ENCODE measurements around the gene LRRTM4.

Gene LRRTM4

DNA sequence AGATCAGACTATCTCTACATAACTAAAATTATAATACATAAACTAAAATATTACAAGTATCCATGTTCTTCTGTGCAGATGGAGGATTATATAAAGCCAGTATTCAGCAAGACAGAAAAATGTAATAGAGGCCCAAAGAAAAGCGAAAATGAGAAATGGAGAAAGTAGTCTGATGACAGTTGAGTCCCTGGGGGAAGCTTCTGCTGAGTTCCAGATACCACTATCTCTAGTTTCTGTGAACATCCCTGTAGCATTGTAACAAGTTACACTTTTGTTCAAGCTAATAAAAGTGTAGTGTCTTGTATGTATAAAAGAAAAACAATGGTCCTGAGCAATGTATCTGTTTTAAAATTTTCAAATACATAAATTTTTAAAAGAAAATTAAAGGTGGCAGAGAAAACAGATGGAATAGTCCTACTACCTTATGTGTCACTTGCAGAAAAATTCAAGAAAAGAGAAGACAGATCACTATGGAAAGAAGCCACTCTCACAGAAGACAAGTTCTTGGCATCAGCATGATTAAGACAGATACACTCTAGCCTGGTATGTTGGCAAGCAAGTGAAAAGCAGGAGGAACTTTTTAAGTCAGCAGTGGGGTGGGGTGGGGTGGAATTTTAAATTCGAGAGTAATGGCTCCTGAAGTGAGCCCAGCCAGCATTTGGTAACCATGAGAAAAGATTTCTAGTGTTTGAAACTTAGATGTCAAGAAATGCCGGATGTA is 541.9 kb downstream of the LRRTM4 start:
- no peak for DNase-seq

GRCh38 chr2:76977846-76978727 is 544.1 kb downstream of the LRRTM4 start:
- DNase-seq, result no peak

DNA sequence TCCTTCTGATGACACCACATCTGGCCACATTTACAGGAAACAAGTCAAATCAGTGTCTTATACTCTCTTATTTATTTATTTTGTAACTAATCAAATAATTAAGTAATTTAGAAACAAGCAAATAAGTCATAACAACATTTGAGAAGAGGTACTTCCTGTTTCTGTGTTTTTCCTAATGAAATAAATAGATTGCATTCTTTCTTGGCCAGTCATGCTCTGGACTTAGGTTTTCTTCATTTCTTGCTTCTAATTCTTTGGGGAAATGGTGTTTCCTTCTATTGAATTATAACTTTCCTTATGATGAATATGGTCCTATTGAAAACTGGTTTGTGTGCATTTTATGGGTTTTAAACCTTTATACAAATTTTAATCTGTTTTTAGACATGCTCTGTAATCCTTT is 546.4 kb downstream of the LRRTM4 start:
- DNase-seq, result no peak

GRCh38 chr2:76973610-76974009 is 548.6 kb downstream of the LRRTM4 start:
- no peak for DNase-seq

DNA sequence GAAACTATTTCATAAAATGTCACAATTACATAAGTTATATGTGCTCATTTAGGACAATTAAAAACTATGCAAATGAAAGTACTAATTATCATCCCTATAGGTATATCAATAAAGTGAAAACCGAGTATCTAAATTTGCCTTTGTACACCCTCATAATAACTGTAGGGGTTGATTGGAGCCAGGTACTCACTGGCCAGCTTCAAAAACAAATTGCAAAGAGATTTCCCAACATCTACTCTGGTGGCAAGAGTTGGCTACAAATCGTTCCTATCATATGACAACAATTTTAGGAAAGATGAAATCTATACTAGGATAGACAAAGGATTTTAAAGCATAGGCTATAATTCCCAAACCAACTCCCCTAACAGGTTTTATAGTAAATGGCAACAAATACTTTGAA is 556.4 kb downstream of the LRRTM4 start:
- no peak for DNase-seq

- DNase-seq, result no peak
Observed at GRCh38 chr2:76958749-76959148, 563.4 kb downstream of the LRRTM4 start.

- peak; percentile 16 for DNase-seq
Observed at GRCh38 chr2:76953733-76954347, 568.3 kb downstream of the LRRTM4 start.

GRCh38 chr2:76946631-76947145 is 575.5 kb downstream of the LRRTM4 start:
- DNase-seq, result no peak

GRCh38 chr2:76940559-76940958 is 581.6 kb downstream of the LRRTM4 start:
- no peak for DNase-seq

GRCh38 chr2:76938153-76938552 is 584.0 kb downstream of the LRRTM4 start:
- DNase-seq, result no peak

GRCh38 chr2:76932550-76932949 is 589.6 kb downstream of the LRRTM4 start:
- no peak for DNase-seq

GRCh38 chr2:76930056-76930744 is 592.0 kb downstream of the LRRTM4 start:
- DNase-seq, result no peak

- no peak for DNase-seq
Observed at GRCh38 chr2:76928026-76928425, 594.1 kb downstream of the LRRTM4 start.

DNA sequence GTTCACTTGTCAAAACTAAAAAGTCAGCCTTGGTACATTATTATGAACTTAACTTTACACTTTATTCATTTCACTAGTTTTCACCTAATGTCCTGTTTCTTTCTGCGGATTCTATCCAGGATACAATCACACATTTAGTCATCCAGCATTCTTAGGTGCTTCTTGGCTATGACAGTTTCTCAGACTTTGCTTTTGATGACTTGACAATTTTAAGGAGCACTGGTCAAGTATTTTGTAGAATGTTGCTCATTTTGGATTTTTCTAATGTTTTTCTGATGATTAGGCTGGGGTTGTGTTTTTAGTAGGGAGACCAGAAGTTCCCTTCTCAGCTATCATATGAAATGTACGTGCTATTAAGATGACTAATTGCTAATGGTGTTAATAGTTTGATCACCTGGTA is 601.2 kb downstream of the LRRTM4 start:
- DNase-seq, result no peak

DNA sequence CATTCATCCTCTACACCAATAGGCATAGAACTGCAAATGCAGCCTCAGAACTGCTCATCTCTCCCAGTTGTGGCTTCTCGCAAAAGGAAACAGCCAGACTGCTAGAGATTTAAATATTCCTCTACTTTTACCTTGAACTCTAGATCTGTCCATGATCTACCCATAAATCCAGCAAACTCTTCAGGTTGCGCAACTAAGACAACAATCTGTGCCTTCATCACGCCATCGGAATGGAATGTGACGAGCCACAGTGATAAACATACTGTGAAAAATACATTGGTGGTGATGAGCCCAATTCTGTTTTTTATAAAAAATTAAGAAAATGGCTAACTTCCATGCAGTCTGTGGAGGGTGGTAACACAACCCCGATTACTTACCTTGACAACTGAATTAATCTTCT is 626.7 kb downstream of the LRRTM4 start:
- DNase-seq, result no peak

DNA sequence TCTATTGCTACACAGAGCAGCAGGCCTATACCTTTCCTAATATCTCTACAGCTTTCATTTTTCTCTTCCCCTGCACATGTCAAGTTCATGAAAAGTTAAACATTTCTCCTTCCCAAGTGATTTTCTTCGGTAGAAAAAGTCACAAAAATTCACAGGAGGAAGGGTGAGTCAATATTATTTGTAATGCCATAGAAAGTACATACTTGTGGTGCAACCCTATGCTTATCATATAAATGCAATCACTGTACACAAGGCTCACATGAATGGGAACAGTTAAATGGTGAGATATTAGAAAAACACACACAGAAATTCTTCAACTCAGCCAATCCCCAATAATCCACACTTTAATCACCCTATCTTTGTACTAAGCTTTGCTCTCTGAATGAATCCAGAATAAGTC is 651.6 kb downstream of the LRRTM4 start:
- no peak for DNase-seq

- no peak for DNase-seq
Observed at GRCh38 chr2:76870011-76870410, 652.2 kb downstream of the LRRTM4 start.

DNA sequence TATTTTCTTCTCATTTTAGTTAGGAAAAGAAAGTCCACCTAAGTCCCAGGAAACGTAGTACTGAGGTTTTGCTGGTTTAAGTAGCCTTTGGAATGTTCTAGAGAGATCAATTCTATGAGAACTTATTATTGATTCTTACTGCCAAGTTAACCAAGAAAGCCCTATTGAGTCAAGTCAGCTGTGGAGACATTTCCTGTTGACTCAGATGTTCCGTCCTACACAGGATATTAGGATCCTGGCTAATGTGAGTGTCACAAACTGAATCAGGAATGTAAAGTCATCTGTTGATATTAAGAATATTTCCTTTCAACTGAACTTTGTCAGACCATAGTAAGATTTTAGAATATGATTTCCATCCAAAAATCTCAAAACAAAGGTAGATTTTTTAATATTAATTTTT is 654.3 kb downstream of the LRRTM4 start:
- peak; percentile 51 for DNase-seq

DNA sequence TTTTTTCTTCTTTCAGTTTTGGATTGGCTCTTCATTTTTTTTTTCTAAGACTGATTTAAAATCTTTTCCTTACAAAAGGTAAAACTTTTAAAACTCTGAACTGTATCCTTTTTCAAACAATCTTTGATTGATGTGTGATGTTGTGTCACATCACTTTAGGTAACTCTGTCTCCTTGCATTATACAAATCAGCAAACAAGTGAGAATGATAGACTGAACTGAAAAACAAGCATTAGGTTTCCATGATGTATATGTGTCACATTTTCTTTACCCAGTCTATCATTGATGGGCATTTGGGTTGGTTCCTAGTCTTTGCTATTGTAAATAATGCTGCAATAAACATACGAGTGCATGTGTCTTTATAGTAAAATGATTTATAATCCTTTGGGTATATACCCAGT is 655.7 kb downstream of the LRRTM4 start:
- no peak for DNase-seq

GRCh38 chr2:76862901-76863300 is 659.3 kb downstream of the LRRTM4 start:
- no peak for DNase-seq

GRCh38 chr2:76861708-76862107 is 660.5 kb downstream of the LRRTM4 start:
- peak; percentile 1 for DNase-seq

GRCh38 chr2:76851000-76851399 is 671.2 kb downstream of the LRRTM4 start:
- no peak for DNase-seq

DNA sequence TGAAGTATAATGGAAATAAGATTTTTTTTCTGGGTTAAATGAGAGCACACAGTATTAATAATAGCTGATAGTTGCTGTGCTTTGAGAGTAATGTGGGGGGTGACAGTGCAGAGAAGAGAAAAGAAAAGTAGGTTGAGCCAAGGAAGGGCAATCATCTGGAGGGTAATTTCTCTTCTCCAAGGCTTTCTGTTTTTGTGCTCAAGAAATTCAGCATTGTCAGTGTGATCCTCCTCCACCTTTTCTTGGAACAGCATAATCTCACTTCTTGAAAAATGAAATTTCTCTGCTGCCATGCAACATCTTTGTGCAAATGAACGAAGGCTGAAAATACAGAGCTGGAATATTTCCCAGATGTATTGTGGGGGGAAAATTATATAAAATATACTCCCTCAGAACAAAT is 673.1 kb downstream of the LRRTM4 start:
- no peak for DNase-seq

Measured in fibroblast of skin of back (primary cell).